ENCODE measurements around the gene CAPZB.

Gene CAPZB

DNA sequence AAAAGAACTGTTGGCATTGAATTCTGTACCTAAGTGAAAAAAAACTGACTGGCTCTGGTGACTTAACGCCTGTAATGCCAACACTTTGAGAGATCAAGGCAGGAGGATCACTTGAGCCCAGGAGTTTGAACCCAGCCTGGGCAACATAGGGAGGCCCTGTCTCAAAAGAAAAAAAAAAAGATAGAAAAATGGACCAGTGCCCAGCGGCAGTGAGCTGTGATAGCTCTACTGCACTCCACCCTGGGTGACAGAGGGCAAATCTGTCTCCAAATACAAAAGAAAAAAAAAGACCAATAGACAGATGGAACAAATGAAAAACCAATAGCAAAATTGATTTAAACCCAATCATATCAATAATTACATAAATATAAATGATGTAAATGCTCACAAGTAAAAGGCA, 196.1 kb downstream of the CAPZB start:
- H3K27ac ChIP-seq: no peak overlapping the region
- TF ChIP-seq, protein P1, sequence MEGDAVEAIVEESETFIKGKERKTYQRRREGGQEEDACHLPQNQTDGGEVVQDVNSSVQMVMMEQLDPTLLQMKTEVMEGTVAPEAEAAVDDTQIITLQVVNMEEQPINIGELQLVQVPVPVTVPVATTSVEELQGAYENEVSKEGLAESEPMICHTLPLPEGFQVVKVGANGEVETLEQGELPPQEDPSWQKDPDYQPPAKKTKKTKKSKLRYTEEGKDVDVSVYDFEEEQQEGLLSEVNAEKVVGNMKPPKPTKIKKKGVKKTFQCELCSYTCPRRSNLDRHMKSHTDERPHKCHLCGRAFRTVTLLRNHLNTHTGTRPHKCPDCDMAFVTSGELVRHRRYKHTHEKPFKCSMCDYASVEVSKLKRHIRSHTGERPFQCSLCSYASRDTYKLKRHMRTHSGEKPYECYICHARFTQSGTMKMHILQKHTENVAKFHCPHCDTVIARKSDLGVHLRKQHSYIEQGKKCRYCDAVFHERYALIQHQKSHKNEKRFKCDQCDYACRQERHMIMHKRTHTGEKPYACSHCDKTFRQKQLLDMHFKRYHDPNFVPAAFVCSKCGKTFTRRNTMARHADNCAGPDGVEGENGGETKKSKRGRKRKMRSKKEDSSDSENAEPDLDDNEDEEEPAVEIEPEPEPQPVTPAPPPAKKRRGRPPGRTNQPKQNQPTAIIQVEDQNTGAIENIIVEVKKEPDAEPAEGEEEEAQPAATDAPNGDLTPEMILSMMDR (conservative IDR thresholded peaks at IDR 0.05): no peak
- no peak for TF ChIP-seq ZFX (IDR thresholded peaks at IDR 0.05)
